Measurements from ENCODE around the gene SLC30A3. TPM values are rescaled to one million over a fixed set of nuclear protein-coding genes. Genes with fewer than 3 reads are reported as not detected.

SLC30A3 gene
- total and polyA plus RNA-seq, 2 of the 4 experiments (the other 2 are of a cell fraction) = 0.15 TPM; not detected in 1

GRCh38 chr2:27212626-27213471 is 50.0 kb downstream of the SLC30A3 start:
- H3K27me3 ChIP-seq (ENCODE audit: control insufficient read depth, insufficient read depth, low read length) = no peaks in the 10 kb centered on the region
- peak overlapping the region; percentile 72 for H2AK5ac ChIP-seq (ENCODE audit: low read depth, low read length)
- intact Hi-C loops (cut with micrococcal nuclease) = loop anchor here (2.0 kb wide), 1 partner anchor 68 kb away; no protein-coding TSS in a partner anchor
- no peaks in the 10 kb centered on the region for H4K20me1 ChIP-seq (ENCODE audit: insufficient read depth, low read length)
- H3K9me1 ChIP-seq (ENCODE audit: insufficient read depth, low read length) = peaks cover 9% of the 10 kb centered on the region
- ChIA-PET POLR2A (ENCODE audit: unreplicated experiment) (no interaction called here), CTCF (no interaction called here)
- H3K4ac ChIP-seq (ENCODE audit: low read depth, low read length) = peak overlapping the region; percentile 92
- peak overlapping the region; percentile 99 for H3K27ac ChIP-seq (ENCODE audit: insufficient read depth, low read length)
- in situ Hi-C loops (cut with MboI; ENCODE audit: low sequenced_read_pairs) = no loop called here
- peak overlapping the region; percentile 91 for H3K18ac ChIP-seq (ENCODE audit: low read depth, low read length)
- peak overlapping the region; percentile 96 for H3K23ac ChIP-seq (ENCODE audit: low read depth, low read length)
- peaks cover 8% of the 10 kb centered on the region for H3K4me1 ChIP-seq (ENCODE audit: control insufficient read depth, insufficient read depth, low read length)
- H2BK20ac ChIP-seq (ENCODE audit: low read depth, low read length) = no peak overlapping the region
- H2AK9ac ChIP-seq (replicated peaks; ENCODE audit: low read depth, low read length, poor library complexity) = peak overlapping the region; percentile 0
- peaks cover 9% of the 10 kb centered on the region for H3K36me3 ChIP-seq (ENCODE audit: control insufficient read depth, insufficient read depth, low read length)
- DNase-seq (peak; percentile 76), ATAC-seq (ENCODE audit: low read depth) (peak; percentile 3)
- H2BK120ac ChIP-seq (ENCODE audit: low read depth, low read length) = peak overlapping the region; percentile 26; the same call in 1 of the 2 replicates
- H4K8ac ChIP-seq (ENCODE audit: low read depth in 2 of 2, low read length in 2 of 2) = peak overlapping the region; percentile 84 to 99
- H3K9me3 ChIP-seq (ENCODE audit: control insufficient read depth, insufficient read depth, low read length) = no peaks in the 10 kb centered on the region
- peak overlapping the region; percentile 81 for H3K4me2 ChIP-seq (ENCODE audit: low read depth, low read length)
- no peak overlapping the region for H2BK15ac ChIP-seq (ENCODE audit: low read depth, low read length)
- H3K9ac ChIP-seq (ENCODE audit: low read depth, low read length) = peak overlapping the region; percentile 99
- TSS peak; percentile 56 for BruUV-seq (replicated peaks)
- WGBS, 2 experiments (ENCODE audit: extremely low coverage in 2 of 2, insufficient read length in 1 of 2) = 2% methylated on average over 17 of the region's 34 CpGs; no CpG with 5 or more reads in 1 of the 2 experiments
- peak overlapping the region; percentile 93 for H3K56ac ChIP-seq (ENCODE audit: extremely low read depth, insufficient read depth, low read length)
- H4K91ac ChIP-seq (ENCODE audit: insufficient read depth, low read depth, low read length) = peak overlapping the region; percentile 88
- H3K79me1 ChIP-seq (ENCODE audit: low read depth in 1 of 2, low read length in 2 of 2) = peaks cover 25 to 42% of the 10 kb centered on the region in 2 experiments
- dilution Hi-C loops (cut with HindIII; ENCODE audit: low sequenced_read_pairs, unreplicated experiment) = no loop called here
- peak overlapping the region; percentile 96 for H2AFZ ChIP-seq (replicated peaks; ENCODE audit: low read length, poor library complexity)
- H3K4me3 ChIP-seq (ENCODE audit: insufficient read depth, low read depth, low read length) = peak overlapping the region; percentile 96
- TF ChIP-seq BHLHE40 (IDR thresholded peaks at IDR 0.05; ENCODE audit: low read depth, low read length) = no peak
- no peak for TF ChIP-seq CTCF (conservative IDR thresholded peaks at IDR 0.05; ENCODE audit: low read depth, low read length)
- TF ChIP-seq NFE2L2 (IDR thresholded peaks at IDR 0.05; ENCODE audit: low read depth, low read length) = no peak
- no peak for TF ChIP-seq MAZ (IDR thresholded peaks at IDR 0.05; ENCODE audit: borderline replicate concordance, low read depth, low read length)
- TF ChIP-seq FOS (IDR thresholded peaks at IDR 0.05; ENCODE audit: low read depth, low read length) = no peak
- TF ChIP-seq, protein P1, sequence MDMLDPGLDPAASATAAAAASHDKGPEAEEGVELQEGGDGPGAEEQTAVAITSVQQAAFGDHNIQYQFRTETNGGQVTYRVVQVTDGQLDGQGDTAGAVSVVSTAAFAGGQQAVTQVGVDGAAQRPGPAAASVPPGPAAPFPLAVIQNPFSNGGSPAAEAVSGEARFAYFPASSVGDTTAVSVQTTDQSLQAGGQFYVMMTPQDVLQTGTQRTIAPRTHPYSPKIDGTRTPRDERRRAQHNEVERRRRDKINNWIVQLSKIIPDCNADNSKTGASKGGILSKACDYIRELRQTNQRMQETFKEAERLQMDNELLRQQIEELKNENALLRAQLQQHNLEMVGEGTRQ (IDR thresholded peaks at IDR 0.05; ENCODE audit: low read depth, low read length) = no peak
- TF ChIP-seq CHD1 (IDR thresholded peaks at IDR 0.05; ENCODE audit: low read depth, low read length) = no peak
- TF ChIP-seq CEBPB (IDR thresholded peaks at IDR 0.05; ENCODE audit: low read depth, low read length) = peak; percentile 90
- peak overlapping the region; percentile 99 for H3K14ac ChIP-seq (replicated peaks; ENCODE audit: low read depth, low read length)
- peak overlapping the region; percentile 92 for H2BK5ac ChIP-seq (ENCODE audit: low read depth, low read length, poor library complexity, severe bottlenecking)
- H4K5ac ChIP-seq (ENCODE audit: low read depth, low read length) = peak overlapping the region; percentile 98

Data from IMR-90 (cell line).